Measurements from ENCODE around the gene TMED4.
"Not testable (repeated sequence)": the region's sequence is repeated elsewhere in the genome, so short reads cannot be mapped to it uniquely, and the experiment has no call there.

Gene TMED4

GRCh38 chr7:44568771-44569560, 13.1 kb downstream of the TMED4 start:
- no peak for DNase-seq

GRCh38 chr7:44567884-44568283, 14.1 kb downstream of the TMED4 start:
- DNase-seq = no peak

GRCh38 chr7:44566680-44567079, 15.4 kb downstream of the TMED4 start:
- no peak for DNase-seq

GRCh38 chr7:44565795-44566559, 16.1 kb downstream of the TMED4 start:
- no peak for DNase-seq

- DNase-seq = peak in 1 of 2 experiments; percentile 60
Observed at GRCh38 chr7:44565097-44565794, 16.8 kb downstream of the TMED4 start.

- no peak for DNase-seq
Observed at GRCh38 chr7:44564606-44565005, 17.4 kb downstream of the TMED4 start.

- no peak for DNase-seq
Observed at GRCh38 chr7:44563171-44563679, 18.8 kb downstream of the TMED4 start.

GRCh38 chr7:44562622-44562962, 19.4 kb downstream of the TMED4 start:
- DNase-seq = not testable (repeated sequence)

- no peak for DNase-seq
Observed at GRCh38 chr7:44561962-44562621, 19.9 kb downstream of the TMED4 start.

- no peak for DNase-seq
Observed at GRCh38 chr7:44561481-44561880, 20.6 kb downstream of the TMED4 start.

- peak in 1 of 2 experiments; percentile 66 for DNase-seq
Observed at GRCh38 chr7:44559485-44559884, 22.5 kb downstream of the TMED4 start.

- no peak for DNase-seq
Observed at GRCh38 chr7:44557485-44557884, 24.5 kb downstream of the TMED4 start.

- no peak for DNase-seq
Observed at GRCh38 chr7:44555350-44555749, 26.7 kb downstream of the TMED4 start.

- DNase-seq = not testable (repeated sequence)
Observed at GRCh38 chr7:44552473-44553005, 29.5 kb downstream of the TMED4 start.

GRCh38 chr7:44549457-44549856, 32.6 kb downstream of the TMED4 start:
- DNase-seq = no peak

- DNase-seq = no peak
Observed at GRCh38 chr7:44548893-44549292, 33.1 kb downstream of the TMED4 start.

- DNase-seq = no peak
Observed at GRCh38 chr7:44547536-44548231, 34.3 kb downstream of the TMED4 start.

GRCh38 chr7:44541876-44542610, 40.0 kb downstream of the TMED4 start:
- DNase-seq = no peak

GRCh38 chr7:44541028-44541869, 40.8 kb downstream of the TMED4 start, which contains the start of gene NPC1L1:
Gene NPC1L1, minus strand, starts transcription at chr7:44541330. Its CDS starts 71 bp downstream, at chr7:44541259.
- DNase-seq = no peak

GRCh38 chr7:44540592-44541027, 41.4 kb downstream of the TMED4 start:
- no peak for DNase-seq
